K562 (cell line): Measurements from ENCODE around the gene ZNF521. TPM values are rescaled to one million over a fixed set of nuclear protein-coding genes. Genes with fewer than 3 reads are reported as not detected.

Experiments used
- ATAC-seq: fragments of 200-7000 bp; cut with Tn5 transposase; 3 replicates; pipeline ENCODE4 v1.9.1; 2020; ENCODE audit warnings: moderate library complexity
- BruUV-seq: library from RNA; stranded (reverse); fragments of 400-500 nt; replicated peaks from 2 replicates; lab custom pipeline; 2021; lab: Mats Ljungman, UMichigan
- CTCF ChIA-PET: fragments of 300-600 bp; formaldehyde crosslinking; extraction: SDS; loops from one replicate; lab custom pipeline; 2021; ENCODE audit warnings: low intra/inter-chr PET ratio; lab: Yijun Ruan, JAX
- POLR2A ChIA-PET: fragments of 300-600, 350-650 bp; sonication (Branson Sonifier 250); formaldehyde crosslinking; extraction: SDS; loops from one replicate; lab custom pipeline; 2021; ENCODE audit warnings: antibody characterized with exemption, inconsistent platforms; lab: Yijun Ruan, JAX
- DNase-seq, 4 experiments: peaks; one replicate each; pipeline versions ENCODE4 v3.0.0 to v3.0.0-alpha.2; 2011 to 2018; ENCODE audit warnings: low spot score in 3 of 4, mixed read lengths in 3 of 4; ENCODE audit errors: extremely low read depth in 1 of 4
- FAIRE-seq: peaks from 2 replicates; lab custom pipeline; 2011; peaks lifted over from hg19 to GRCh38; lab: Jason Lieb, UNC
- H2AFZ ChIP-seq: 2 replicates; pipeline ENCODE4 v1.6.0; 2011; ENCODE audit warnings: low read depth, low read length, control low read depth, inconsistent platforms
- H3K27ac ChIP-seq: fragments of 200-600 bp; 3 replicates; pipeline ENCODE4 v1.8.0; 2011; ENCODE audit warnings: low read depth, mild to moderate bottlenecking, control low read depth, inconsistent platforms, low read length, moderate library complexity, mixed read lengths; ENCODE audit errors: extremely low read depth
- H3K27me3 ChIP-seq, 2 experiments: fragments of 300-600 bp in 1 of 2; 2 replicates in 1 of 2; 3 replicates in 1 of 2; pipeline versions ENCODE4 v1.6.0 to v1.8.0; 2011; ENCODE audit warnings: inconsistent platforms in 2 of 2, low read length in 2 of 2, mild to moderate bottlenecking in 1 of 2, mixed read lengths in 1 of 2, moderate library complexity in 1 of 2; ENCODE audit not compliant: control insufficient read depth in 2 of 2, insufficient read depth in 2 of 2
- H3K36me3 ChIP-seq: fragments of 300-600 bp; 3 replicates; pipeline ENCODE4 v1.8.0; 2011; ENCODE audit warnings: mild to moderate bottlenecking, low read length, inconsistent platforms; ENCODE audit not compliant: control insufficient read depth, insufficient read depth
- H3K4me1 ChIP-seq, 2 experiments: fragments of 200-600 bp in 1 of 2; replicated peaks in 1 of 2; 2 replicates in 1 of 2; 3 replicates in 1 of 2; pipeline versions ENCODE4 v1.5.1 to v1.8.0; 2011; ENCODE audit warnings: inconsistent platforms in 2 of 2, low read length in 2 of 2, mild to moderate bottlenecking in 1 of 2, mixed read lengths in 1 of 2, moderate library complexity in 1 of 2; ENCODE audit not compliant: control insufficient read depth in 2 of 2, insufficient read depth in 2 of 2
- H3K4me2 ChIP-seq: 2 replicates; pipeline ENCODE4 v1.6.1; 2011; ENCODE audit warnings: low read length, control low read depth, inconsistent platforms, mixed read lengths; ENCODE audit not compliant: insufficient read depth
- H3K4me3 ChIP-seq: fragments of 200-600 bp; sonication (generic), shearing (Covaris generic); 2 replicates; pipeline ENCODE4 v1.5.1; 2016; ENCODE audit warnings: control low read depth, inconsistent platforms
- H3K79me2 ChIP-seq: fragments of 200-600 bp; 3 replicates; pipeline ENCODE4 v1.8.0; 2011; ENCODE audit warnings: low read length, inconsistent platforms; ENCODE audit not compliant: control insufficient read depth, insufficient read depth
- H3K9ac ChIP-seq, 2 experiments: 2 replicates each; pipeline versions ENCODE4 v1.6.0 to v1.6.1; 2011; ENCODE audit warnings: low read depth in 2 of 2, low read length in 2 of 2, control low read depth in 1 of 2, inconsistent platforms in 1 of 2, mild to moderate bottlenecking in 1 of 2, mixed read lengths in 1 of 2; ENCODE audit not compliant: insufficient read depth in 1 of 2
- H3K9me1 ChIP-seq: one replicate; pipeline ENCODE4 v1.6.0; 2011; ENCODE audit warnings: inconsistent platforms, mild to moderate bottlenecking, low read length, moderate library complexity; ENCODE audit not compliant: control insufficient read depth, insufficient read depth
- H3K9me3 ChIP-seq: replicated peaks from 2 replicates; pipeline ENCODE4 v1.5.1; 2011; ENCODE audit warnings: low read depth, low read length, inconsistent platforms; ENCODE audit not compliant: control insufficient read depth, insufficient read depth
- H4K20me1 ChIP-seq: replicated peaks from 2 replicates; pipeline ENCODE4 v1.6.1; 2011; ENCODE audit warnings: low read length, inconsistent platforms, mixed read lengths; ENCODE audit not compliant: control insufficient read depth, insufficient read depth
- ATF3 ChIP-seq, 2 experiments: fragments of 450-650 bp in 1 of 2; sonication (generic) in 1 of 2; formaldehyde crosslinking in 1 of 2; IDR thresholded peaks in 1 of 2; conservative IDR thresholded peaks in 1 of 2; 2 replicates each; pipeline versions ENCODE4 v1.6.1 to v1.8.1; 2016 to 2023; ENCODE audit warnings: mild to moderate bottlenecking in 2 of 2, moderate library complexity in 2 of 2, inconsistent platforms in 1 of 2, missing genetic modification reagents in 1 of 2
- CTCFL ChIP-seq: IDR thresholded peaks from 2 replicates; pipeline ENCODE4 v1.6.1; 2011; ENCODE audit warnings: borderline replicate concordance, low read depth, mild to moderate bottlenecking, moderate library complexity, low read length; ENCODE audit not compliant: insufficient read depth, poor library complexity, severe bottlenecking
- NFATC3 ChIP-seq: fragments of 450-650 bp; IDR thresholded peaks from 2 replicates; pipeline ENCODE4 v1.6.1; 2017; ENCODE audit warnings: mild to moderate bottlenecking
- NR0B1 ChIP-seq: fragments of 450-650 bp; IDR thresholded peaks from one replicate; pipeline ENCODE4 v1.6.1; 2018; ENCODE audit warnings: mild to moderate bottlenecking, moderate library complexity; ENCODE audit not compliant: partially characterized antibody
- POU5F1 ChIP-seq: fragments of 150-350 bp; IDR thresholded peaks from 2 replicates; pipeline ENCODE4 v1.6.1; 2014; ENCODE audit warnings: borderline replicate concordance, low read length, low read depth, mild to moderate bottlenecking; ENCODE audit not compliant: partially characterized antibody
- SIN3B ChIP-seq: fragments of 450-650 bp; IDR thresholded peaks from 2 replicates; pipeline ENCODE4 v1.6.1; 2017; ENCODE audit warnings: low read depth, mild to moderate bottlenecking, moderate library complexity
- WHSC1 ChIP-seq: IDR thresholded peaks from one replicate; pipeline ENCODE4 v1.6.1; 2012; ENCODE audit warnings: low read length, control low read depth, inconsistent platforms
- ZC3H11A ChIP-seq: IDR thresholded peaks from 2 replicates; pipeline ENCODE4 v1.6.1; 2012; ENCODE audit warnings: low read depth, low read length, improper control_type of control experiment
- ZFP91 ChIP-seq: sonication (generic); formaldehyde crosslinking; IDR thresholded peaks from 2 replicates; pipeline ENCODE4 v1.8.0; 2022; ENCODE audit warnings: mild to moderate bottlenecking, missing genetic modification reagents
- ZNF639 ChIP-seq, 2 experiments: fragments of 200-800 bp in 1 of 2; sonication (Bioruptor generic) in 1 of 2; sonication (generic) in 1 of 2; formaldehyde crosslinking in 1 of 2; IDR thresholded peaks in 1 of 2; conservative IDR thresholded peaks in 1 of 2; 2 replicates each; pipeline versions ENCODE4 v1.5.0 to v1.6.1; 2016 to 2020; ENCODE audit warnings: missing compliant biosample characterization in 1 of 2, missing genetic modification characterization in 1 of 2, missing genetic modification reagents in 1 of 2
- ZNF655 ChIP-seq: fragments of 250-450 bp; sonication (Bioruptor Pico); IDR thresholded peaks from 2 replicates; pipeline ENCODE4 v1.5.0; 2021
- ZNF830 ChIP-seq: fragments of 250-450 bp; sonication (Bioruptor Pico); IDR thresholded peaks from 2 replicates; pipeline ENCODE4 v1.5.0; 2021; ENCODE audit warnings: mild to moderate bottlenecking
- WGBS: fragments of 100-300 bp; shearing (Covaris generic); methylation state at CpG from one replicate; pipeline ENCODE4 v1.1.6; 2016; ENCODE audit warnings: low coverage, mixed read lengths; ENCODE audit not compliant: insufficient coverage; ENCODE audit errors: missing lambda C conversion rate; 5-methylcytosine and 5-hydroxymethylcytosine counted together
- in situ Hi-C: fragments of 300-500 bp; cut with MboI; formaldehyde crosslinking; loops from 4 replicates; pipeline ENCODE4 v1.15.0; 2018; ENCODE audit warnings: inconsistent platforms, mixed read lengths
- intact Hi-C: fragments of 100-400 bp; cut with micrococcal nuclease; formaldehyde crosslinking; loops from 2 replicates; pipeline ENCODE4 v1.14.2; 2022
- polyA plus RNA-seq, 8 experiments: library from polyadenylated mRNA; depleted of rRNA in 4 of 8; stranded (reverse) in 5 of 8; unstranded in 3 of 8; fragments of >200 nt; fragmentation: Nextera tagmentation in 2 of 8; fragmentation: Illumina TruSeq in 1 of 8; extraction: Ambion mirVana in 2 of 8; extraction: Trizol in 1 of 8; gene quantifications; 2 replicates each; pipeline versions ENCODE4 v1.2.1 to v1.2.3, GENCODE V29; 2011 to 2014; ENCODE audit warnings: inconsistent platforms in 1 of 8, missing spikeins in 1 of 8
- total RNA-seq, 7 experiments: library from RNA; depleted of rRNA in 6 of 7; stranded (reverse); fragments of >200 nt in 6 of 7; fragmentation: Illumina TruSeq in 2 of 7; extraction: Trizol in 2 of 7; gene quantifications; 2 replicates each; pipeline versions ENCODE4 v1.2.1 to v1.2.3, GENCODE V29; 2011 to 2021; ENCODE audit warnings: low replicate concordance in 1 of 7

The ZNF521 gene
- total and polyA plus RNA-seq, 9 of the 15 experiments (the other 6 are each of a cell fraction or from before 2014, with no cell fraction given): 1.2 to 5.8 (median 1.6) TPM

- Histone ChIP-seq H3K4me3 (no peak overlapping the region), H3K27ac (no peak overlapping the region), H4K20me1 (no peaks in the 10 kb centered on the region), H3K9me1 (no peaks in the 10 kb centered on the region), H2AFZ (no peak overlapping the region), H3K9ac (no peak overlapping the region), H3K9me3 (no peaks in the 10 kb centered on the region), H3K27me3 (no peaks in the 10 kb centered on the region), H3K4me2 (no peak overlapping the region), H3K36me3 (no peaks in the 10 kb centered on the region), H3K79me2 (no peaks in the 10 kb centered on the region), H3K4me1 (no peaks in the 10 kb centered on the region)
- ATAC-seq: no peak
- FAIRE-seq: no peak
- ChIA-PET POLR2A (no interaction called here), CTCF (no interaction called here)
- 0% methylated on average over 1 of the region's 1 CpG for WGBS
- in situ Hi-C loops: no loop called here
- no TSS peak for BruUV-seq
- no peak for DNase-seq
- intact Hi-C loops: no loop called here
- TF ChIP-seq ZC3H11A (no peak), POU5F1 (no peak), ZNF639 (CRISPR knock-in tag; conservative IDR thresholded peaks at IDR 0.05 in 1 of 2, IDR thresholded peaks at IDR 0.05 in 1 of 2) (no peak), NR0B1 (no peak), ZNF830 (CRISPR knock-in tag) (no peak), WHSC1 (no peak), ZFP91 (CRISPR knock-in tag) (no peak), CTCFL (no peak), ZNF655 (no peak), ATF3 (IDR thresholded peaks at IDR 0.05) (no peak), ATF3 (CRISPR knock-in tag; conservative IDR thresholded peaks at IDR 0.05) (no peak), NFATC3 (no peak), SIN3B (no peak)
These were observed 98.2 kb downstream of the ZNF521 start for GRCh38 chr18:25253779-25254178.
